H1 (cell line): ENCODE measurements around the gene PROM2. TPM values are rescaled to one million over a fixed set of nuclear protein-coding genes. Genes with fewer than 3 reads are reported as not detected.

Experiments
- CTCF ChIA-PET: fragments of 300-600 bp; sonication (Branson Sonifier 250); formaldehyde crosslinking; loops from one replicate; lab custom pipeline; 2021; ENCODE audit not compliant: partially characterized antibody; lab: Charles Lee
- POLR2A ChIA-PET: fragments of 300-600 bp; sonication (Branson Sonifier 250); formaldehyde crosslinking; loops from one replicate; lab custom pipeline; 2021; ENCODE audit warnings: inconsistent platforms; ENCODE audit not compliant: partially characterized antibody; lab: Charles Lee
- DNase-seq, 2 experiments: peaks; one replicate each; pipeline versions ENCODE4 v3.0.0 to v3.0.0-alpha.2; 2010 to 2022; ENCODE audit warnings: low spot score in 2 of 2, low read depth in 1 of 2, mixed read lengths in 1 of 2
- FAIRE-seq: peaks from 2 replicates; lab custom pipeline; 2011; peaks lifted over from hg19 to GRCh38; lab: Jason Lieb, UNC
- H2AFZ ChIP-seq: 2 replicates; pipeline ENCODE4 v1.8.1; 2012; ENCODE audit warnings: low read length, inconsistent platforms
- H2AK5ac ChIP-seq: 2 replicates; pipeline ENCODE4 v1.6.1; 2013; ENCODE audit warnings: low read depth, low read length
- H2BK120ac ChIP-seq: replicated peaks from 2 replicates; pipeline ENCODE3; 2013; ENCODE audit warnings: low read depth, low read length, inconsistent platforms
- H2BK12ac ChIP-seq: 2 replicates; pipeline ENCODE4 v1.6.1; 2013; ENCODE audit warnings: low read depth, low read length
- H2BK15ac ChIP-seq: 2 replicates; pipeline ENCODE4 v1.6.1; 2013; ENCODE audit warnings: low read length
- H2BK20ac ChIP-seq: 2 replicates; pipeline ENCODE4 v1.6.1; 2013; ENCODE audit warnings: low read length
- H2BK5ac ChIP-seq: 2 replicates; pipeline ENCODE4 v1.6.1; 2013; ENCODE audit warnings: low read depth, low read length
- H3K14ac ChIP-seq: 2 replicates; pipeline ENCODE4 v1.6.1; 2013; ENCODE audit warnings: inconsistent platforms; ENCODE audit not compliant: insufficient read length
- H3K18ac ChIP-seq: 2 replicates; pipeline ENCODE4 v1.6.1; 2013; ENCODE audit warnings: low read length; ENCODE audit errors: extremely low read depth
- H3K23ac ChIP-seq: 2 replicates; pipeline ENCODE4 v1.6.1; 2013; ENCODE audit warnings: inconsistent platforms; ENCODE audit not compliant: insufficient read length
- H3K23me2 ChIP-seq: 2 replicates; pipeline ENCODE4 v1.6.1; 2013; ENCODE audit warnings: low read depth, low read length
- H3K27ac ChIP-seq: 2 replicates; pipeline ENCODE4 v1.6.1; 2011; ENCODE audit warnings: low read depth, low read length, inconsistent platforms
- H3K27me3 ChIP-seq, 4 experiments: replicated peaks in 1 of 4; 1 replicate in 1 of 4; 2 replicates in 3 of 4; pipeline versions ENCODE4 v1.6.1 to v1.8.1; 2011 to 2013; ENCODE audit warnings: low read length in 3 of 4, mild to moderate bottlenecking in 3 of 4, inconsistent platforms in 2 of 4, mixed read lengths in 2 of 4, moderate library complexity in 1 of 4; ENCODE audit not compliant: control insufficient read depth in 3 of 4, insufficient read depth in 3 of 4; ENCODE audit errors: extremely low read depth in 1 of 4
- H3K36me3 ChIP-seq, 4 experiments: 2 replicates each; pipeline versions ENCODE4 v1.6.1 to v1.8.1; 2011 to 2013; ENCODE audit warnings: mild to moderate bottlenecking in 4 of 4, low read length in 3 of 4, moderate library complexity in 2 of 4, control low read depth in 1 of 4, inconsistent platforms in 1 of 4; ENCODE audit not compliant: insufficient read depth in 4 of 4, control insufficient read depth in 2 of 4
- H3K4ac ChIP-seq: replicated peaks from 2 replicates; pipeline ENCODE3; 2013; ENCODE audit warnings: low read length, low read depth, mixed read lengths, inconsistent platforms; ENCODE audit not compliant: insufficient read length
- H3K4me1 ChIP-seq, 4 experiments: replicated peaks in 1 of 4; 1 replicate in 1 of 4; 2 replicates in 3 of 4; pipeline versions ENCODE4 v1.6.1 to v1.8.1; 2011 to 2013; ENCODE audit warnings: low read length in 3 of 4, inconsistent platforms in 2 of 4, mixed read lengths in 1 of 4; ENCODE audit not compliant: insufficient read depth in 4 of 4, control insufficient read depth in 3 of 4
- H3K4me2 ChIP-seq, 2 experiments: 2 replicates each; pipeline versions ENCODE4 v1.6.1 to v1.8.1; 2011 to 2013; ENCODE audit warnings: low read depth in 2 of 2, low read length in 2 of 2, control low read depth in 1 of 2, inconsistent platforms in 1 of 2, mild to moderate bottlenecking in 1 of 2; ENCODE audit not compliant: insufficient read depth in 1 of 2
- H3K4me3 ChIP-seq, 4 experiments: fragments of 200-600, 300-600 bp in 1 of 4; sonication (generic), shearing (Covaris generic), sonication (Bioruptor Twin) in 1 of 4; 2 replicates each; pipeline versions ENCODE4 v1.5.1 to v1.8.1; 2011 to 2016; ENCODE audit warnings: low read length in 4 of 4, low read depth in 3 of 4, control low read depth in 2 of 4, inconsistent platforms in 2 of 4, mild to moderate bottlenecking in 2 of 4, mixed read lengths in 1 of 4, moderate library complexity in 1 of 4; ENCODE audit not compliant: insufficient read depth in 2 of 4; ENCODE audit errors: extremely low read depth in 1 of 4
- H3K56ac ChIP-seq: replicated peaks from 2 replicates; pipeline ENCODE3; 2013; ENCODE audit warnings: low read depth, mild to moderate bottlenecking, mixed read lengths, low read length, inconsistent platforms; ENCODE audit not compliant: insufficient read length
- H3K79me1 ChIP-seq: 2 replicates; pipeline ENCODE4 v1.6.1; 2013; ENCODE audit warnings: low read depth, low read length, control low read depth
- H3K79me2 ChIP-seq, 2 experiments: 2 replicates each; pipeline versions ENCODE4 v1.6.1 to v1.8.1; 2012 to 2013; ENCODE audit warnings: low read length in 2 of 2, mild to moderate bottlenecking in 2 of 2, inconsistent platforms in 1 of 2; ENCODE audit not compliant: insufficient read depth in 2 of 2, control insufficient read depth in 1 of 2
- H3K9ac ChIP-seq, 4 experiments: replicated peaks in 1 of 4; 1 replicate in 1 of 4; 2 replicates in 3 of 4; pipeline versions ENCODE4 v1.6.1 to v1.8.1; 2011 to 2013; ENCODE audit warnings: low read depth in 3 of 4, low read length in 3 of 4, control low read depth in 2 of 4, mild to moderate bottlenecking in 2 of 4, moderate library complexity in 2 of 4, inconsistent platforms in 1 of 4; ENCODE audit errors: extremely low read depth in 1 of 4
- H3K9me3 ChIP-seq, 2 experiments: 2 replicates each; pipeline versions ENCODE4 v1.6.1 to v1.8.1; 2012 to 2013; ENCODE audit warnings: mild to moderate bottlenecking in 2 of 2, moderate library complexity in 2 of 2, control low read depth in 1 of 2, inconsistent platforms in 1 of 2, low read depth in 1 of 2, low read length in 1 of 2, mixed read lengths in 1 of 2; ENCODE audit not compliant: insufficient read depth in 2 of 2
- H4K20me1 ChIP-seq, 2 experiments: replicated peaks in 1 of 2; 2 replicates each; pipeline versions ENCODE3 to v1.8.1; 2011 to 2013; ENCODE audit warnings: inconsistent platforms in 2 of 2, low read length in 2 of 2, mild to moderate bottlenecking in 1 of 2; ENCODE audit not compliant: insufficient read depth in 2 of 2, control insufficient read depth in 1 of 2
- H4K5ac ChIP-seq: 2 replicates; pipeline ENCODE4 v1.6.1; 2013; ENCODE audit warnings: low read length, low read depth, mixed read lengths, inconsistent platforms; ENCODE audit not compliant: insufficient read length
- H4K8ac ChIP-seq: 2 replicates; pipeline ENCODE4 v1.8.0; 2013; ENCODE audit warnings: mild to moderate bottlenecking, moderate library complexity, low read length, inconsistent platforms; ENCODE audit not compliant: insufficient read depth; ENCODE audit errors: extremely low read depth
- H4K91ac ChIP-seq: replicated peaks from 2 replicates; pipeline ENCODE3; 2013; ENCODE audit warnings: low read length, mixed read lengths, inconsistent platforms; ENCODE audit not compliant: insufficient read length
- NRF1 ChIP-seq: IDR thresholded peaks from 2 replicates; pipeline ENCODE4 v1.6.1; 2011; ENCODE audit warnings: mild to moderate bottlenecking, low read depth, low read length, improper control_type of control experiment
- RAD21 ChIP-seq, 2 experiments: IDR thresholded peaks in 1 of 2; conservative IDR thresholded peaks in 1 of 2; 2 replicates each; pipeline ENCODE4 v1.6.1; 2011; ENCODE audit warnings: low read depth in 2 of 2, low read length in 2 of 2, improper control_type of control experiment in 1 of 2, inconsistent platforms in 1 of 2, mild to moderate bottlenecking in 1 of 2, moderate library complexity in 1 of 2
- WGBS, 2 experiments: shearing (Covaris generic) in 1 of 2; methylation state at CpG; one replicate each; pipeline versions ENCODE4 v1.1.6 to v1.1.7; 2013 to 2015; ENCODE audit warnings: low lambda C conversion rate in 2 of 2, mixed read lengths in 2 of 2, inconsistent platforms in 1 of 2, low coverage in 1 of 2, missing lambda C conversion rate in 1 of 2; ENCODE audit not compliant: insufficient replicate concordance in 2 of 2, insufficient coverage in 1 of 2, insufficient read length in 1 of 2; ENCODE audit errors: extremely low coverage in 1 of 2, missing lambda C conversion rate in 1 of 2; 5-methylcytosine and 5-hydroxymethylcytosine counted together
- polyA plus RNA-seq, 7 experiments: library from polyadenylated mRNA; depleted of rRNA in 3 of 7; stranded (reverse) in 5 of 7; unstranded in 2 of 7; fragments of >200 nt in 5 of 7; fragments of 200-250 nt in 2 of 7; gene quantifications; 1 replicate in 5 of 7; 2 replicates in 1 of 7; 4 replicates in 1 of 7; pipeline versions ENCODE4 v1.2.1 to v1.2.3, GENCODE V29; 2011 to 2013; ENCODE audit warnings: missing spikeins in 2 of 7, mixed read lengths in 2 of 7
- total RNA-seq: library from RNA; stranded (reverse); fragmentation: NEBNext Ultra II Directional; extraction: Animal tissue kit (Norgen Biotek cat#: 25700); gene quantifications from 2 replicates; pipeline ENCODE4 v1.2.1, GENCODE V29; 2021
- TF ChIP-seq, protein P1 (sequence below), 3 experiments: IDR thresholded peaks; 1 replicate in 2 of 3; 2 replicates in 1 of 3; pipeline versions ENCODE4 v1.5.1 to v1.6.1; 2011; ENCODE audit warnings: low read length in 3 of 3, mild to moderate bottlenecking in 3 of 3, inconsistent platforms in 2 of 3, low read depth in 1 of 3, moderate library complexity in 1 of 3; ENCODE audit not compliant: insufficient read depth in 1 of 3; ENCODE audit errors: control extremely low read depth in 1 of 3

PROM2 gene
- total and polyA plus RNA-seq, 2 of the 8 experiments (the other 6 are each of a cell fraction or from before 2014, with no cell fraction given) = 1.6 to 3.8 TPM

DNA sequence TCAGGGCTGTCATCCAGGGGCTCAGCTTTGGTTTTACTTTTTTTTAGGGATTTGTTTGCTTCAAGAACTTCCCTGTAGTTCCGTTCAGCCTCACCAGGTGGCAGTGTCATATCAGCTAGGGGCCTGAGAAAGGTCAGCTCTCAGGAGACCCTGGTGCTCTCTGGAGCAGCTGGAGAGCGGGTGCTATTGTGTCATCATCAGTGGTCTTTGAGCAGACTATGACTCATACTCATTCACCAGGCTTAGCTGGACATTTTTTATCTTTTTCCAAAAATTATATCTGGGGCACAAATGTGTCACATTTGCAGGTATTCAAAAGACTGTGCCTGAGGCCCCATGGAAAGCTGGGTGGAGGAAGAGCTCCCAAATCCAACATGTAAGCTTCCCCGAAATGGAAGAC lies 42.5 kb upstream of the PROM2 start:
- Histone ChIP-seq H2BK20ac (no peak overlapping the region), H3K79me1 (no peaks in the 10 kb centered on the region), H3K4ac (no peak overlapping the region), H3K23me2 (no peaks in the 10 kb centered on the region), H2BK15ac (no peak overlapping the region), H3K27me3 (no peaks in the 10 kb centered on the region), H2BK12ac (no peak overlapping the region), H3K36me3 (no peaks in the 10 kb centered on the region), H3K27ac (no peak overlapping the region), H4K20me1 (no peaks in the 10 kb centered on the region), H4K91ac (no peak overlapping the region), H2BK5ac (no peak overlapping the region), H3K4me2 (no peak overlapping the region), H2BK120ac (no peak overlapping the region), H2AFZ (no peak overlapping the region), H3K56ac (no peak overlapping the region), H3K14ac (no peak overlapping the region), H2AK5ac (no peak overlapping the region), H3K4me1 (no peaks in the 10 kb centered on the region), H3K23ac (no peak overlapping the region), H4K5ac (no peak overlapping the region), H3K9ac (no peak overlapping the region), H3K79me2 (no peaks in the 10 kb centered on the region), H3K18ac (no peak overlapping the region), H4K8ac (no peak overlapping the region), H3K4me3 (no peak overlapping the region), H3K9me3 (peaks cover 56 to 71% of the 10 kb centered on the region in 2 experiments)
- CTCF ChIA-PET = interaction anchor here (0.6 to 1.8 kb wide), 7 partner anchors 8 to 171 kb away, joined by 3 to 6 read pairs (median 3); partner anchors contain the start of genes FAHD2A and PROM2
- WGBS, 2 experiments = 58% methylated on average over 3 of the region's 3 CpGs; no CpG with 5 or more reads in 1 of the 2 experiments
- FAIRE-seq (no peak), DNase-seq (peak; percentile 66 to 90)
- TF ChIP-seq NRF1 (no peak), RAD21 (IDR thresholded peaks at IDR 0.05 in 1 of 2, conservative IDR thresholded peaks at IDR 0.05 in 1 of 2; ENCODE audit: low read depth in 2 of 2, low read length in 2 of 2) (peak; percentile 74 to 81)
- TF ChIP-seq, protein P1, sequence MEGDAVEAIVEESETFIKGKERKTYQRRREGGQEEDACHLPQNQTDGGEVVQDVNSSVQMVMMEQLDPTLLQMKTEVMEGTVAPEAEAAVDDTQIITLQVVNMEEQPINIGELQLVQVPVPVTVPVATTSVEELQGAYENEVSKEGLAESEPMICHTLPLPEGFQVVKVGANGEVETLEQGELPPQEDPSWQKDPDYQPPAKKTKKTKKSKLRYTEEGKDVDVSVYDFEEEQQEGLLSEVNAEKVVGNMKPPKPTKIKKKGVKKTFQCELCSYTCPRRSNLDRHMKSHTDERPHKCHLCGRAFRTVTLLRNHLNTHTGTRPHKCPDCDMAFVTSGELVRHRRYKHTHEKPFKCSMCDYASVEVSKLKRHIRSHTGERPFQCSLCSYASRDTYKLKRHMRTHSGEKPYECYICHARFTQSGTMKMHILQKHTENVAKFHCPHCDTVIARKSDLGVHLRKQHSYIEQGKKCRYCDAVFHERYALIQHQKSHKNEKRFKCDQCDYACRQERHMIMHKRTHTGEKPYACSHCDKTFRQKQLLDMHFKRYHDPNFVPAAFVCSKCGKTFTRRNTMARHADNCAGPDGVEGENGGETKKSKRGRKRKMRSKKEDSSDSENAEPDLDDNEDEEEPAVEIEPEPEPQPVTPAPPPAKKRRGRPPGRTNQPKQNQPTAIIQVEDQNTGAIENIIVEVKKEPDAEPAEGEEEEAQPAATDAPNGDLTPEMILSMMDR (IDR thresholded peaks at IDR 0.05; ENCODE audit: control extremely low read depth in 1 of 3, insufficient read depth in 1 of 3, low read depth in 1 of 3, low read length in 3 of 3) = peak; percentile 41 to 64 (median 62)
- POLR2A ChIA-PET = no interaction called here
